ENCODE measurements around the gene ITIH1. TPM values are rescaled to one million over a fixed set of nuclear protein-coding genes. Genes with fewer than 3 reads are reported as not detected.

Gene ITIH1
- total RNA-seq, 3 donors from 2014 or later (not counting 1 experiment from before 2014, with no cell fraction given), result 0.56 TPM; not detected in 2

- H3K4me1 ChIP-seq (ENCODE audit: control insufficient read depth, insufficient read depth, low read length), result peaks cover 43% of the 10 kb centered on the region
- intact Hi-C loops (cut with micrococcal nuclease), result no loop called here
- no peak within 1 kb of the TSS for H3K4me3 Mint-ChIP-seq
- H3K4me1 Mint-ChIP-seq, result peaks cover 37 to 57% of the 10 kb centered on the region in 2 donors
- no peaks in the 10 kb centered on the region for H3K9me3 Mint-ChIP-seq
- TF ChIP-seq, protein P1, sequence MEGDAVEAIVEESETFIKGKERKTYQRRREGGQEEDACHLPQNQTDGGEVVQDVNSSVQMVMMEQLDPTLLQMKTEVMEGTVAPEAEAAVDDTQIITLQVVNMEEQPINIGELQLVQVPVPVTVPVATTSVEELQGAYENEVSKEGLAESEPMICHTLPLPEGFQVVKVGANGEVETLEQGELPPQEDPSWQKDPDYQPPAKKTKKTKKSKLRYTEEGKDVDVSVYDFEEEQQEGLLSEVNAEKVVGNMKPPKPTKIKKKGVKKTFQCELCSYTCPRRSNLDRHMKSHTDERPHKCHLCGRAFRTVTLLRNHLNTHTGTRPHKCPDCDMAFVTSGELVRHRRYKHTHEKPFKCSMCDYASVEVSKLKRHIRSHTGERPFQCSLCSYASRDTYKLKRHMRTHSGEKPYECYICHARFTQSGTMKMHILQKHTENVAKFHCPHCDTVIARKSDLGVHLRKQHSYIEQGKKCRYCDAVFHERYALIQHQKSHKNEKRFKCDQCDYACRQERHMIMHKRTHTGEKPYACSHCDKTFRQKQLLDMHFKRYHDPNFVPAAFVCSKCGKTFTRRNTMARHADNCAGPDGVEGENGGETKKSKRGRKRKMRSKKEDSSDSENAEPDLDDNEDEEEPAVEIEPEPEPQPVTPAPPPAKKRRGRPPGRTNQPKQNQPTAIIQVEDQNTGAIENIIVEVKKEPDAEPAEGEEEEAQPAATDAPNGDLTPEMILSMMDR (IDR thresholded peaks at IDR 0.05), result no peak
- WGBS (ENCODE audit: insufficient coverage), result 97% methylated on average over 11 of the region's 11 CpGs
- no peaks in the 10 kb centered on the region for H3K36me3 Mint-ChIP-seq
- peaks cover 6% of the 10 kb centered on the region for H3K36me3 ChIP-seq (ENCODE audit: control insufficient read depth, insufficient read depth, low read length)
- no peak within 1 kb of the TSS for H3K27ac Mint-ChIP-seq
- H3K9me3 ChIP-seq (ENCODE audit: control insufficient read depth, insufficient read depth, low read length), result no peaks in the 10 kb centered on the region
- H3K27ac ChIP-seq (ENCODE audit: low read length), result no peak within 1 kb of the TSS
- H3K27me3 ChIP-seq (ENCODE audit: control insufficient read depth, insufficient read depth, low read length), result no peaks in the 10 kb centered on the region
- H3K27me3 Mint-ChIP-seq (ENCODE audit: low read depth in 2 of 2), result no peaks in the 10 kb centered on the region
- ATAC-seq (no peak), DNase-seq (no peak)
- no peak within 1 kb of the TSS for H3K4me3 ChIP-seq (ENCODE audit: low read length)
Observed at GRCh38 chr3:52834871-52835501, 57.6 kb downstream of the ITIH1 start, which contains the start of gene MUSTN1. Gene MUSTN1, minus strand, starts transcription at chr3:52835019. Its CDS starts 71 bp downstream, at chr3:52834948.

GRCh38 chr3:52835766-52836470, 58.5 kb downstream of the ITIH1 start:
- no peaks in the 10 kb centered on the region for H3K9me3 Mint-ChIP-seq
- peak overlapping the region; percentile 72 to 74 for H3K27ac Mint-ChIP-seq
- intact Hi-C loops (cut with micrococcal nuclease), result no loop called here
- Histone ChIP-seq H3K4me3 (ENCODE audit: low read length) (no peak overlapping the region), H3K27ac (ENCODE audit: low read length) (peak overlapping the region; percentile 1), H3K4me1 (ENCODE audit: control insufficient read depth, insufficient read depth, low read length) (peaks cover 53% of the 10 kb centered on the region), H3K36me3 (ENCODE audit: control insufficient read depth, insufficient read depth, low read length) (peaks cover 6% of the 10 kb centered on the region), H3K9me3 (ENCODE audit: control insufficient read depth, insufficient read depth, low read length) (no peaks in the 10 kb centered on the region), H3K27me3 (ENCODE audit: control insufficient read depth, insufficient read depth, low read length) (no peaks in the 10 kb centered on the region)
- ATAC-seq (no peak), DNase-seq (no peak)
- H3K4me3 Mint-ChIP-seq, result no peak overlapping the region
- WGBS (ENCODE audit: insufficient coverage), result 79% methylated on average over 6 of the region's 8 CpGs
- H3K4me1 Mint-ChIP-seq, result peaks cover 42 to 66% of the 10 kb centered on the region in 2 donors
- H3K36me3 Mint-ChIP-seq, result no peaks in the 10 kb centered on the region
- TF ChIP-seq, protein P1 (IDR thresholded peaks at IDR 0.05), result no peak
- no peaks in the 10 kb centered on the region for H3K27me3 Mint-ChIP-seq (ENCODE audit: low read depth in 2 of 2)

- Histone ChIP-seq H3K9me3 (ENCODE audit: control insufficient read depth, insufficient read depth, low read length) (no peaks in the 10 kb centered on the region), H3K4me3 (ENCODE audit: low read length) (no peak overlapping the region), H3K27ac (ENCODE audit: low read length) (peak overlapping the region; percentile 1), H3K27me3 (ENCODE audit: control insufficient read depth, insufficient read depth, low read length) (no peaks in the 10 kb centered on the region), H3K36me3 (ENCODE audit: control insufficient read depth, insufficient read depth, low read length) (peaks cover 6% of the 10 kb centered on the region), H3K4me1 (ENCODE audit: control insufficient read depth, insufficient read depth, low read length) (peaks cover 58% of the 10 kb centered on the region)
- no peaks in the 10 kb centered on the region for H3K9me3 Mint-ChIP-seq
- H3K36me3 Mint-ChIP-seq, result no peaks in the 10 kb centered on the region
- DNase-seq (no peak), ATAC-seq (no peak)
- no peaks in the 10 kb centered on the region for H3K27me3 Mint-ChIP-seq (ENCODE audit: low read depth in 2 of 2)
- 81% methylated on average over 5 of the region's 5 CpGs for WGBS (ENCODE audit: insufficient coverage)
- H3K4me3 Mint-ChIP-seq, result peak overlapping the region; percentile 68
- TF ChIP-seq, protein P1 (IDR thresholded peaks at IDR 0.05), result no peak
- peak overlapping the region; percentile 72 to 74 for H3K27ac Mint-ChIP-seq
- intact Hi-C loops (cut with micrococcal nuclease), result no loop called here
- H3K4me1 Mint-ChIP-seq, result peaks cover 43 to 66% of the 10 kb centered on the region in 2 donors
Observed at GRCh38 chr3:52836471-52836845, 59.1 kb downstream of the ITIH1 start.
